GM18868 (cell line): ENCODE measurements around the gene FBXO30.

Experiments used
- ATAC-seq: cut with Tn5 transposase; IDR thresholded peaks from one replicate; pipeline ENCODE4 v1.9.1; 2021; ENCODE audit warnings: mild to moderate bottlenecking, moderate library complexity; ENCODE audit not compliant: unreplicated experiment

Gene FBXO30

DNA sequence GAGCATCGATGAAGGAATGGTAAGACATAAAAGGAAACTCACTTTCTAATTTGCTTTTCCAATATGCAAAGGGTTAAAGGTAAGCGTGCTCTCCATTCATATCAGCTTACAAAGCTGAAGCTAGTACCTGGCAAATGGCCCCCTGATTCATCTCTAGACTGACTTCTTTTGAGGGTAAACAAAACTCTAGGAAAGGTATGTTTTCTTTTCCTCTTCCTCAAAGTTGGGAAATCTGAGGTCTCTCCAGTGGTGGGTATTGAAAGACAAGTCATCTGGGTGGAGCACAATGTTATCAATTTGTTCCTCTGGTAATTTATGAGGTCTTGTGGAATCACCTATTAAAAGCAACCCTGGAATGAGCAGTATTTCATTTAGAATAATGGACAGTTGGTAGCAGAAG is 7.9 kb upstream of the FBXO30 start:
- no peak for ATAC-seq

DNA sequence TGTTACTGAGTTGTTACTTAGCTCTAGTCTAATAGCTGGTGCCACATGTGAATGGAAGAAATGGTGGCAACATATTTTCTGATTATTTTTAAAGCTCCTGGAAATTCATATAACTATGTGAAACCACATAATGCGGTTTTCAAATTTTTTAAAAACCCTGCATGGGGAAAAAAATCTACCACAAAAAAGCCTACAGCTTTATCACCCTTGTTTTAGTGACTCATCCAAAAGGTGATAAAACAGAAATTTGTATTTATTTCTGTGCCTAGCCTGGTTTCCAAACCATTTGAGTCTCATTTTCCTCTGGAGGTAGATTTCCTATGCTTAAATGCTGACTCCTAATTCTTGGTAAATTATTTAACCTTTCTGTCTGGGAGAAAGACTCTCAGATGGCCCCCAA is 5.4 kb upstream of the FBXO30 start:
- no peak for ATAC-seq

DNA sequence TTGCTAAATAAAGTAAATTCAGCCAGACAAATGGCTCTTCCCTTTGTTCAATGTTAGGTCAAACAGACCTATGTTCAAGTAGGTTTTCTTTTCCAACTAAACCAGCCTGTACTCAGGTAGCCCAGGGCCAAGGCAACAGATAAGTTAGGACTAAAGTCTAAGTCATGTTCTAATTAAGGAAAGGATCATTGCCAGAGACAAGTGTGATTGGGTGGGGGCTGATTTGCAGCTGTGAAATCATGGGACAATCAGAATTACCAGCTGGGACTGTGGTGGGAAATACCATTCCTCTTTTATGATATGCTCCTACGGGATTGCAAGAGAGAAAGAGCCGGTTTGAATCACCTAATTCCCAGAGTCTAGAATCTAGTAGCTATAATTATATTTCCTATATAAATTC is 4.2 kb upstream of the FBXO30 start:
- ATAC-seq: no peak

DNA sequence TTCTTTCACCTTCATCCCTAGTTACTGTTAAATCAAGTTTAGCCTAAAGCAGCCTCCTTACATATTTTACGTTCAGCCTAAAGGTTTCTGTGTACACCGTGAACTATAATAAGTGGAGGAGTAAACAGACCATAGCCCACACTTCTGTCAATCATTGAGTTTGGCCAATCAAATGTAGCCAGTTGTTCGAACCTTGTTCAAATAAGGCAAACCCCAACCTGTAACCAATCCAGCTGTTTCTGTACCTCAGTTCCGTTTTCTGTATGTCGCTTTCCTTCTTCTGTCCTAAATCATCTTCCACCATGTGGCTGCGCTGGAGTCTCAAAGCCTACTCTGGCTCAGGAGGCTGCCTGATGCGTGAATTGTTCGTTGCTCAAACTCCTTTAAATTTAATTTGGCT is 1.8 kb upstream of the FBXO30 start:
- no peak for ATAC-seq

DNA sequence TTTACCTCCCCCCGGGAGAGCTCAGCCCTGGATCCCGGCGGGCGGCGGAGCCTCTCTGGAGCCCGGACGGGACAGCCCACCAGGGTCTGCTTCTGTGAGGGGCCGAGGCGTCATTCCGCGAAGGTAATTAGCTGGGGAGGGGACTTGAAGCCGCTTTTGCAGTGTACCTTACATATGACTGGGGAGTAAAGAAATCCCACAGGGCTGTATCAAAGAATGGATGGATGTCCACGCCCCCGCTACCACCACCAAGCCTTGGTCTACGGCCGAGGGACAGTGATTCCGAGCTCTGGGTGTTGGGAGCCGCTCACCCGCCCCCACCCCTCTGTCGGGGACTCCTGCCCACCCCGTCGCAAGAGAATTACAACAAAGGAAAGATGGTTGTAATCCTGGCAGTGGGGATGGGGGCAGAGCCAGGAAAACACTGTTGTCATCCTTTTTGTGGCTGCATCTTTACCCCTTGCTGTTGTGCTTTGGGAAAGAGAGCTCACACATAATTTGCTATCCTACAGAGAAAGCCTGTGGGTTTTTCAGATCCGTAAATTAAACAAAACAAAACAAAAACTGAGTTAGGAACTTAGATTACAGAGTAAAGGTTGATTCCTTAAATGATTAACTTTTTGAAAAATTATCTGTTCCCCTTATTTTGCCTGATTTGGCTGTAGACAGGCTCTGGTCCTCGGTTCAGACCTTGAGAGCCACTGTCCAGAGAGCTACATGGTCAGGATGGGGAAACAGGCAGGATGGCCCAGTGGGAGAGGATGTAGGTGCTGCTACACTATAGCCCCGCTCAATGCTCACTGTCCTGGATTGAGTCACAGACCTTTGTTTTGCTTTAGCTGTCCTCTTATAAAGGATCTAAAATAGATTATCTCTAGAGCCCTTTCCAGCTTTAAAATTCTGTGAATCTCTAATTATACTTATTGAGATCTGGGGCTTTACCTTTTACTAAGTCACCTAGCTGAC is 997 bp upstream of the FBXO30 start:
- ATAC-seq: peak; percentile 0

DNA sequence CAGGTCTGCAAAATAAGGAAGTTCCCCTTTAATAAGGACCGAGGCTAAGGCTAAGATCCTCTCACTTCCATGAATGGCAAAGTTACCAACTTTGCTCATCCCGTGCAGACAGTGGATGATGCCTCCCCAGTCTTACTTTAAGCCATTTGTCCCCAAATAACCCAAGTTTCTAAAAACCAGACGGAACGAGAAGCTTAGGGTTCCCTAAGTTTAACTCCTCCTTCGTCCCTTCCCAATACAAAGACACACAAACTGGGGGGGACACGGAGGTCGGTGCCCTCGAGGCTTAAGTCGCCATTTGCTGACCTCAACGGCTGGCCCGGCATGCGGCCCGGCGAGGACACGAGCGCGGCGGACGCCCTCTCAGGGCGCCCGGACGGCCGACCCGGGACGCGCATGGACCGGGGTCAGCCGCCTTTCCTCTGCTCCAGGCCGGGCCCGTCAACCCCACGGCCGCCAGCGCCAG is 527 bp downstream of the FBXO30 start:
- peak; percentile 15 for ATAC-seq

DNA sequence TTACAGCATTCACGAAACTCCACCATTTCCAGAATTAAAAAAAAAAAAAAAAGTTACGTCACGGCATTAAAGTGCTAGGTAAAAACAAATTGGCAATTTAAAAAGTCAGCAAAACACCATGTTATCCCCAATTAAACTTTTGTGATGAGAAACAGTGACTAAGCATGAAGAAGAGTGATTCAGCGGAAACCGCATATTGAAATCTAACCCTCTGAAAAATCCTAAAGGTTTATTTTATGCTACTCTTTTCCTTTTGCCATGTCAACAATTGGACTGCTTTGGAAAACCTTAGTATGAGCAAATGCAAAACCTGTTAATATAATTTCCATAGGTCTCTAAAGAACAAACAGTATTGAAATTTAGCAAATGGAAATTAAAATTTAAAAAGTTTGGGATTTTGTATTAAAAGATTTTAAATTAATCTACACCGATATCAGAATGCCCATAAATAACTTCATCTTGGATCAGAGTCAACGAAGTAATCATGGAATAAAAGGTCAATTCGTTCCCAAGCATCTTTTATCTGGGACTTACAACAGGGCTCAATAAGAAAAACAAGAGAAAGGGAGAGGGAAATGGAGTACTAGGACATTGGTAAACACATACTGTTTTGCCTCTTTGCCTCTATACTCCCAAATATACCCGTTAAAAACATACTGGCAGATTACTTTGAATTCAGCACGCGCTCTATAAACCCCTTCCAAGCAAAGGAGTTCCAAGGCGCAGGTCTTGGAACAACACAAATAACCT is 1.1 kb downstream of the FBXO30 start:
- no peak for ATAC-seq

DNA sequence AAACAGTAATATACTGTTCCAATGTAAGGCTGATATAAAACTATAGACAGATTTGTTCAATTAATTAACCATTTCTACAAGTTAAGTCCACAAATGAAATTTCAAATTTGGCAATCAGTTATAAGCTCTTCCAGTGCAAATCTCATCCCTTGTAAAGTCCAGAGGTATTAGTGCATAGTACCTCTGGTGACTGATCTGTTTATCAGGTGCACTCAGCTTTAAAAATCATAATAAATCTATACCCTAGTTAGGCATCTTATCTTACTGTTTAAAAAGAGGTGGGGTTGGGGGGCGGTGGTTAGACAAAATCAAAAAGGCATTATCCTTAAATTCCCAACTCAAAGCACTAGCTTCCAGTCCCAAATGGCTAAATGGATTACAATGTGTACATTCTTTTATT is 2.9 kb downstream of the FBXO30 start:
- ATAC-seq: no peak

DNA sequence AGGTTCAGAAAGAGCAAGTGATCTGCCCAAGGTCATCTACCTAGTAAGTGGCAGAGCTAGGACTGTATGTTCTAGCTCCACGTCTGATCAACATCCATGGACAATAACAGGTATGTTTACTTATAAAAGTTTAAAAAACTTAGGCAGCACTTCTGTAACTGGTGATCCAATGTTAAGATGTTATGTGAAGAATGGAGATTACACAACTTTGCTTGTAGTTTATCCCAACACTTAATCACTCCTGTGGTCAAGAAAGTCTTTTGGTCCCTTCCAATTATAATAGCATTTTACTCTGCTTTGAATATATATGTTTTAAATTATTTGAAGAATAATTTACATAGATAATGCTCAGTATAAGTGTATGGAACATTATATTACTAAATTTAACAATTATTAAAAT is 4.8 kb downstream of the FBXO30 start:
- ATAC-seq: no peak

DNA sequence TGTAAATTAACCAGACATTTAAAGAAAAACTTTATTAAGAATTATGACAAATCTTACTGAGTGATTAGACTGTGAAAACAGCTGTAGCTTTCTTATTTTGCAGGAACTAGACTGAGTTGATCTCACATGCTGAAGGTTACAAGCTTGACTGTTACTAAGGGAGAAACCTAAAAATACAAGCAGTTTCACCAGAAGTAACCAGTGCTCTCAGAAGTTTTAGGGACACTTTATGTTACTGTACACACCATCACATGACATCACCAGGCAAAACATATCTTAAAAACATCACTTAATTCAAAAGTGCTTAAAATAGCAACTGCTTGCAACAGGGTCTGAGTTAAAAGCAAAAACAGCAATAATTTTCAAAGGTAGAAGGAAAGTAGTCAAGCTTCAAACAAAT is 5.4 kb downstream of the FBXO30 start:
- peak; percentile 84 for ATAC-seq

DNA sequence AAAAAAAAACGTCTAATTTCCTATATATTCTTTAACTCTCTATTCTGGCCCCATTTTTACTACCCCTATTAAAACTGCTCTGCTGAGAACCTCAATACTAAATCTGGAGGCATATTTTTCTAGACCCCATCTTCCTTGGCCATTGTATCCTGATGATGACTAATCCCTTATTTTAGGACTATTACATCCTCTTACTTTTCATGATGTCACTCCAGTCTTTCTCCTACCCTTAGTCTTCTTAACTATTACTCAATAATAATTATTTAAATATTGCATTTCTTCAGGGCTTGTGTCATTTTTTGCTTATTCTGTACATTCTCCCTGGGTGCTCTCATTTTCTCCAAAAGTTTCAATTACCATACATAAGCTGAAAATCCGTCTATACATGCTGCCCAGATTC is 6.4 kb downstream of the FBXO30 start:
- ATAC-seq: no peak

DNA sequence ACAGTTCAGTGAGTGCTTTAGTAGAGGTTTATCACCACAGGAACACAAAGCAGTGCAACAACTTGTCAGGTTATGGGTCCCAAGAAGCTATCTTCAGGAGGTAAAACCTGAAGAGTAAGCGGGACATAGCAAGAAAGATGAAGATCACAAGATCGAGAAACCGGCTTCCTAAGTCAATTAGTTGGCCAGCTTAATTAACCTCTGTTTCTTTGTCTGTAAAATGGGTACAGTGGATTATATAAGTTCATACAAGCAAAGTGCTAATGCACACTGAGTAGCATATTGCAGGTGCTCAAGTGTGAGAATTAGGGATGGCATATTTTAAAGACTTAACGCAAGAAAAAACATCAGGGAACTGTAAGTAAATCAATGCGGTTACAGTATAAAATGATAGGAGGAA is 12.5 kb downstream of the FBXO30 start:
- no peak for ATAC-seq

DNA sequence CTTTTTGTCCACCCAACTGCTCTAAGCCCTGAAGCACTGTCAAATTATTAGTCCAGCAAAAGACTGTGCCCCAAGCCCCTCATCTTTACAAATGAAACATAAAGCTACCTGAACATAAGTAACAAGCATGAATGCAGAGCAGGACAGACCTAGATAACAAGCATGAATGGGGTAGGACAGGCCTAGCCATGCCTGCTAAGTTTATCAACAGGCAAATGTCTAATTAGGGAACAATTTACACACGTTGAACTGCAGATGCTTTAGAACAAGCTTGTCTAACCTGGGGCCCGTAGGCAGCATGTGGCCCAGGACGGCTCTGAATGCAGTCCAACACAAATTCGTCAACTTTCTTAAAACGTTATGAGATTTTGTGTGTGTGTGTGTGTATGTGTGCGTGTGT is 13.6 kb downstream of the FBXO30 start:
- ATAC-seq: no peak

DNA sequence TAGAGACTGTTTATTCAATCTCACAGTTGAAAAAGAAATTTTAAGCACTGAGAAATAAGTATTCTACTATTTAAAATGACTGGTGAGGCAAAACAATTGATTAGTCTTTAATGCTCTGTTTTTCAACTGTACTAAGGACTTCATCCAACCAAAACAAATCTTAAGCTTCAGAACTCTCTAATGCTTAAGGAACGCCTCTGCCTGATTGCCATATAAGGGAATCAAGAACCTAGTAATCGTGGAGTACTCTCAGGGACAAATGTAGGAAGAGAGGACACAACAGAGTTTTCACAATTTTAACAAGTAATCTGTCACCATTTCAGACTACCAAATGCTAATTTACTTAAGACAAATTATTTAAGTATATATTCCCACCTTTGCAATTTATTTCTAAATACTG is 16.1 kb downstream of the FBXO30 start:
- ATAC-seq: no peak

DNA sequence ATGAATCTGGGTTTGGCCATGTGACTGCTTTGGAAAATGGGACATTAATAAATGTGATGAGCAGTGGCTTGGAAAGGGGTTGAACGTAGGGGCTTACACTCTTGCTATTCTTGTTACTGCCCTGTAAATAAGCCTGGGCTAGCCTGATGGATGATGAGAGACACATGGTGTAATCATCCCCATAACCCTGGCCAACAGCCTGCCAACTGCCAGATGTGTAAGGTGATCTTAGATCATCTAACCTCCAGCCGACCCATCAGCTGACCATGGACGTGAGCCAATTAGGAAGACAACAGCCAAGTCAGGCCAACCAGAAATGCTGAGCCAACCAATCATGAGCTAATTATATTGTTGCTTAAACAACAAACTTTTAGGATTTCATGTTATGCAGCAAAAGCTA is 25.2 kb downstream of the FBXO30 start:
- no peak for ATAC-seq

DNA sequence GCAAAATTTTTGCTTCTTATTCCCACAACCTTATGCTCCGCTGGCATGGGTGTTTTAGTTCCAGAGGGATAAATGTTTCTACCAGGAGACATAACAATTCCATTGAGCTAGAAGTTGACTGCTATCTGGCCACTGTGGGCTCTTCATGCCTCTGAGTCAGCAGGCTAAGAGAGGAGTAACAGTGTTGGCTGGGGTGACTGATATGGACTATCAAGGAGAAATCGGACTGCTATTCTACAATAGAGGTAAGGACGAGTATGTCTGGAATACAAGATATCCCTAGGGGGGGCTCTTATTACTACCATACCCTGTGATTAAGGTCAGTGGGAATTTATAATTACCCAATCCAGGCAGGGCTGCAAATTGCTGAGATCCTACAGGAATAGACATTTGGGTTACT is 26.9 kb downstream of the FBXO30 start:
- ATAC-seq: no peak

DNA sequence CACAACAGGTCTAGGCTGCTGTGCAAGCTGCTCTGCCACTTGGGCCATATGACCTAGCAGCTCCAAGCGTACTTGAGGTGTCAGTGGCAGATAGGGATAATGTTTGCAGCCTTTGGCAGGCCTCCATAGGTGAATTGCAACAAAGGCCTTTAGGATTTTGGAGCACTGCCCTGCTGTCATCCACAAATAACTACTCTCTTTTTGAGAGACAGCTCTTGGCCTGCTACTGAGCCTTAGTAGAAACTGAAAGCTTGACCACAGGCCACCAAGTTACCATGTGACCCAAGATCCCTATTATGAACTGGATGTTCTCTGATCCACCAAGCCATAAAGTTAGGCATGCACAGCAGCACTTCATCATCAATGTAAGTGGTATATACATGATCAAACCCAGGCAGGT is 29.9 kb downstream of the FBXO30 start:
- peak; percentile 78 for ATAC-seq

DNA sequence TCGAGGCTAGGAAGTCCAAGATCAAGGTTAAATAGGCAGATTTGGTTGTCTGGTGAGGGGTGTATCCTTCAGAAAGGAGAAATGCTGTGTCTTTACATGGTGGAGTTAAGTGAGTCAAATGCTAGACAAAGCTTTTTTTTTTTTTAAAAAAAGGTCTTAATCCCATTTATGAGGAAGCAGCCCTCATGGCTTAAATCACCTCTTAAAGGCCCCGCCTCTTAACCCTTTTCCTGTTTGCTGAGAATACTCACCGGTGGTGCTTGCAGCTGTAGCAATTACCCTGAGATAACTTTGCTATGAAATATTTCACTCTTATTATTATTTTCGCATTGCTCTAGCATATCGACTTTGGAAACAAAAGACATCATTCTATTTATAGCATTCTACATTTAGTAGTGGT is 30.8 kb downstream of the FBXO30 start:
- ATAC-seq: no peak

DNA sequence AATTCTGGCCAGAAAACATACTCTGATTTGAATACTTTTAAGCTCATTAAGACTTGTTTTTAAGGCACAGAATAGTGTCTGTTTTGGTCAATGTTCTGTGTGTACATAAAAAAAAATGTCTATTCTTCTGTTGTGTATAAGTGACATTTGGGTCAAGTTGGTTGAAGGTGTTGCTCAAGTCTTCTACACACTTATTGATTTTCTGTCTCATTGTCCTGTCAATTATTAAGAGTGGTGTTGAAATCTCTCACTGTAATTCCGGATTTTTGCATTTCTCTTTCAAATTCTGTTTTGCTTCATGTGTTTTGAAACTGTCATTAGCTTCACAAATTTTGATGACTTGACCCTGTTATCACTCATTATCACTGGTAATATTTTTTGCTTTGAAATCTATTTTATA is 41.7 kb downstream of the FBXO30 start:
- no peak for ATAC-seq

DNA sequence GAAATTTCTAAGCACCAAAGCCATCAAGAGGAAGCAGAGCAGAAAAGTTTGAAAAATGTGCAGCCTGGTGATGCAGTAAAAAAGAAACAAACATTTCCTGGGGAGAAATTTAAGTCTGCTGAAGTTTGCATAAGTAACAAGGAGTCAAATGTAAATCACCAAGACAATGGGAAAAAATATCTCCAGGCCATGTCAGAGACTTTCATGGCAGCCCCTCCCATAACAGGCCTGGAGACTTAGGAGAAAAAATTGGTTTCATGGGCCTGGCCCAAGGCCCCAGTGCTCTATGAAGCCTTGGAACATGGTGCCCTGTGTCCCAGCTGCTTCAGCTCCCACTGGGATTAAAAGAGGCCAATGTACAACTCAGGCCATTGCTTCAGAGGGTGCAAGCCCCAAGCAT is 49.1 kb downstream of the FBXO30 start:
- no peak for ATAC-seq

DNA sequence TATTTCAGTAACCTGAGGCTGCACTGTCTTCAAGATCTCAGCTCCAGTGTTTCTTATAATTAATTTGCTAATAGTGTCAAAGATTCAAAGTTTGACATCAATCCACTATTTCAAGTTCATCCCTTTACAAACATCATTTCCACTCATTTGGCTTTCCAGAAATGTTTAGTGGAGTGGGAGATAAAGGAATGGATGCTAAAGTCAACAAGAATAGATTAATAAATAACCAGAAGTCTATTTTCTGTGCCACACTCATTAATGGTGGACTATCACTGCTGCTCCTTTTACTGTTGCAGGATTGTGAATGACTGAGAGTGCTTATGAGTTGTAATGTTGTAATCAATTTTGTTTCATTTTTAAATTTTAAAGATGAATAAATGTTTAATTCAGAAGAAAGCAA is 50.9 kb downstream of the FBXO30 start:
- no peak for ATAC-seq

DNA sequence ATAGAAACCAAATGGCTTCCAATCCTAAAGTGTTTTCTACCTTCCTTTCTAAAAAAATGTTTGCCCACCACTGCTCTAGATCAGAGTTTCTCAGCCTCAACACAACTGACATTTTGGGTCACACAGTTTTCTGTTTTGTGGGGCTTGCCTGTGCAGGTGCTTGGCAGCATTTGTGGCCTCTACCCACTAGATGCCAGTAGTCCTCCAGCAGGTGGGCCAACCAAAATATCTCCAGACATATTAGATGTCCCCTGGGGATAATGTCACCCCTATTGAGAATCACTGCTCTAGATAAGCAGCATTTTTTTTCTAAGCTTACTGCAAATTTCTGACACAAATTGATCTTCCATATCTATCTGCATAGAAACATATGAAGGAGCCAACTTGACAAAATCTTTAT is 53.0 kb downstream of the FBXO30 start:
- ATAC-seq: peak; percentile 87
